Activated naive CD8-positive, alpha-beta T cell treated with anti-CD3 and anti-CD28 coated beads for 36 hours (primary cell): Measurements from ENCODE around the gene SLC19A1. TPM values are rescaled to one million over a fixed set of nuclear protein-coding genes. Genes with fewer than 3 reads are reported as not detected.

Source experiments
- DNase-seq: peaks from one replicate; pipeline ENCODE4 v3.0.0; 2021
- H3K27ac Mint-ChIP-seq: one replicate; pipeline ENCODE4 v1.8.0; 2022; ENCODE audit warnings: mild to moderate bottlenecking, moderate library complexity, mixed read lengths
- H3K27me3 Mint-ChIP-seq: one replicate; pipeline ENCODE4 v1.8.0; 2022; ENCODE audit warnings: mild to moderate bottlenecking, mixed read lengths
- H3K36me3 Mint-ChIP-seq: one replicate; pipeline ENCODE4 v1.8.0; 2021; ENCODE audit warnings: mild to moderate bottlenecking, mixed read lengths
- H3K4me1 Mint-ChIP-seq: one replicate; pipeline ENCODE4 v1.8.0; 2021; ENCODE audit warnings: mixed read lengths
- H3K4me3 Mint-ChIP-seq: one replicate; pipeline ENCODE4 v1.8.0; 2022; ENCODE audit warnings: mild to moderate bottlenecking, moderate library complexity, mixed read lengths
- H3K9me3 Mint-ChIP-seq: one replicate; pipeline ENCODE4 v1.8.0; 2022; ENCODE audit warnings: mixed read lengths
- total RNA-seq, 2 experiments: library from RNA; stranded (reverse); gene quantifications; one replicate each; pipeline ENCODE4 v1.2.3, GENCODE V29; 2021

SLC19A1 gene
- total RNA-seq: 10 to 100 TPM; 63.2 to 64.0 TPM

GRCh38 chr21:45542242-45542666 lies at the start of gene SLC19A1:
SLC19A1 (minus strand) TSS chr21:45542440; CDS start chr21:45537959, 4,481 bp downstream.
- Mint-ChIP-seq H3K4me3 (peak within 1 kb of the TSS; percentile 83), H3K9me3 (no peaks in the 10 kb centered on the region), H3K27me3 (no peaks in the 10 kb centered on the region), H3K36me3 (peaks cover 19% of the 10 kb centered on the region), H3K4me1 (peaks cover 13% of the 10 kb centered on the region), H3K27ac (peak within 1 kb of the TSS; percentile 85)
- peak; percentile 84 for DNase-seq

DNA sequence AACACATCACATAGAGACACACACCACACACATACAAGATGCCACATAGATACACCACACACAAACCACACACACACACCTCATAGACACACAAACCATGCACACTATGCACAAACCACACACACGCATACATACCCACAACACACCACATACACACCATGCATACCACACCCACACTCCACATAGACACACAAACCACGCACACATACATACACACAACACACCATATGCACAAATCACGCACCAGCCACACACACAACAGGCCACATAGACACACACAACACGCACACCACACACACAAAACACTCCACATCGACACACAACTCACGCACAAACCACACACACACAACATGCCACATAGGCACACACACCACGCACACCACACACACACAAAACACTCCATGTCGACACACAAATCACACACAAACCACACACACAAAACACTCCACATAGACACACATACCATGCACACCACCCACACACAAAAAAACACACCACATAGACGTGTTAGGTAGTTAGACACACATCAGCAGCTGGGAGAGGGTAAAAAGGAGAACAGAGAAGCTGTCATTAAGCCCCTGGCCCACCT lies 49.5 kb upstream of the SLC19A1 start:
- DNase-seq: no peak
- H3K27ac Mint-ChIP-seq: no peak overlapping the region

GRCh38 chr21:45590726-45591618 lies 48.7 kb upstream of the SLC19A1 start:
- Mint-ChIP-seq H3K4me1 (peaks cover 19% of the 10 kb centered on the region), H3K27ac (no peak overlapping the region), H3K4me3 (no peak overlapping the region), H3K9me3 (peaks cover 19% of the 10 kb centered on the region), H3K27me3 (peaks cover 20% of the 10 kb centered on the region), H3K36me3 (peaks cover 6% of the 10 kb centered on the region)
- DNase-seq: peak; percentile 71

More for the DNA sequence above, 49.5 kb upstream of the SLC19A1 start:
- Mint-ChIP-seq H3K9me3 (peaks cover 14% of the 10 kb centered on the region), H3K27me3 (peaks cover 16% of the 10 kb centered on the region), H3K4me3 (no peak overlapping the region), H3K4me1 (peaks cover 23% of the 10 kb centered on the region), H3K36me3 (peaks cover 6% of the 10 kb centered on the region)

GRCh38 chr21:45590246-45590725 lies 48.0 kb upstream of the SLC19A1 start:
- peaks cover 8% of the 10 kb centered on the region for H3K36me3 Mint-ChIP-seq
- peak; percentile 74 for DNase-seq
- H3K27ac Mint-ChIP-seq: no peak overlapping the region
- H3K4me1 Mint-ChIP-seq: peaks cover 19% of the 10 kb centered on the region
- H3K9me3 Mint-ChIP-seq: peaks cover 19% of the 10 kb centered on the region
- no peak overlapping the region for H3K4me3 Mint-ChIP-seq
- peaks cover 20% of the 10 kb centered on the region for H3K27me3 Mint-ChIP-seq

DNA sequence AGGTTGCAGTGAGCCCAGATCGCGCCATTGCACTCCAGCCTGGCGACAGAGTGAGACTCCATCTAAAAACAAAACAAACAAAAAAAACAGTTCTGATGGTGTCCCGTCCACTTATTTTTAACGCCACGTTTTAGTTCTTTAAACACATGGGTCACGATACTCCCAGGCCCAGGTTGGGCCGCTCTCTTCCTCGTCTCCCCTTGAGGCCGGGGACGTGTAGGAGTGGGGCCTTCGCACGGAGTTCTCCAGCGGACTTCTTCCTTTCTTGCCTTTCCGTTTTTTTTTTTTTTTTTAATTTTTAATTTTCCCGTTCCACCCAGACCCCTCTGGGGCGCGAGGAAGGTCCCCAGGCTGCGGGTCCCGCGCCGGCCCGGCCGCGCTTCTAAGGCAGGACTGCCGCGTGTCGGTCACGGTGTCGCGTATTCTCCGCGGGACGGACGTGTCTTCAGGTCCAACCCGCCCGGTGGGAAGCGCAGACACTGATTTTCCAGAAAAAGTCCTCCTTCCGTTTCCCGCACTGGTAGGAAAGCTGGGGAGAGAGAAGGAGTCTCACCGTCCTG lies 47.5 kb upstream of the SLC19A1 start:
- Mint-ChIP-seq H3K4me1 (peaks cover 19% of the 10 kb centered on the region), H3K27me3 (peaks cover 20% of the 10 kb centered on the region), H3K27ac (no peak overlapping the region), H3K36me3 (peaks cover 8% of the 10 kb centered on the region), H3K4me3 (no peak overlapping the region), H3K9me3 (peaks cover 19% of the 10 kb centered on the region)
- no peak for DNase-seq

DNA sequence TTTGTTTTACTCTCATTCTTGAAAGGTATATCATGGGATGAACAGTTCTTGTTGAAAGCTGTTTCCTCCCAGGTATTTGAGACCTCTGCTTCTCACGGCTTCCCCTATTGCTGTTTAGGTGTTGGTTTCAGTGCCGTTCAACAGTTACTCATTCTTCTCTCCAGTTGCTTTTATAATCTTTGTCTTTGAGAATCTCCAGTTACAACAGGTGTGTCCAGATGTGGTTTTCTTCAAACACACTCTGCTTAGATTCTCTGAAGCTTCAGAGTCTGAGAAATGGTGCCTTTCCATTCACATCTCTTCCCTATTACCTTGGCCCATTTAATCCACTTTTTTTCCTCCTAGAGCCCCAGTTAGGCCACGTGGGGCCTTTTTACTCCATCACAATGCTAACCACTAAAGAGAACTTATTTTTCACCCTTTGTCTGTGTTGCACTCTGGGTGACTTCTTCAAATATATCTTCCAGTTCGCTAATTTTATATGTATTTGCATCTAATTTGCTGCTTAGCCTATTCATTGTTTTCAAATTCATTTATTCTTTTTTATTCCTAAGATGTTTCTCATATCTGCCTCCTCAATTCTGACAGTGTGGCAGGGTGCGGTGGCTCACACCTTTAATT lies 46.7 kb upstream of the SLC19A1 start:
- Mint-ChIP-seq H3K4me1 (peaks cover 18% of the 10 kb centered on the region), H3K4me3 (no peak overlapping the region), H3K36me3 (peaks cover 8% of the 10 kb centered on the region), H3K27ac (no peak overlapping the region), H3K27me3 (peaks cover 20% of the 10 kb centered on the region), H3K9me3 (peaks cover 19% of the 10 kb centered on the region)
- DNase-seq: no peak

- no peak overlapping the region for H3K27ac Mint-ChIP-seq
- DNase-seq: no peak
- H3K9me3 Mint-ChIP-seq: peaks cover 19% of the 10 kb centered on the region
- peaks cover 14% of the 10 kb centered on the region for H3K4me1 Mint-ChIP-seq
- H3K27me3 Mint-ChIP-seq: peaks cover 20% of the 10 kb centered on the region
- H3K36me3 Mint-ChIP-seq: peaks cover 8% of the 10 kb centered on the region
- H3K4me3 Mint-ChIP-seq: no peak overlapping the region
These were observed 46.0 kb upstream of the SLC19A1 start for GRCh38 chr21:45588086-45588825.

- Mint-ChIP-seq H3K4me1 (peaks cover 8% of the 10 kb centered on the region), H3K36me3 (peaks cover 8% of the 10 kb centered on the region), H3K4me3 (no peak overlapping the region), H3K27me3 (peaks cover 23% of the 10 kb centered on the region), H3K9me3 (peaks cover 24% of the 10 kb centered on the region), H3K27ac (no peak overlapping the region)
- DNase-seq: no peak
These were observed 44.1 kb upstream of the SLC19A1 start for GRCh38 chr21:45586289-45586858.

GRCh38 chr21:45584786-45585185 lies 42.5 kb upstream of the SLC19A1 start:
- Mint-ChIP-seq H3K27ac (no peak overlapping the region), H3K4me1 (peaks cover 8% of the 10 kb centered on the region), H3K9me3 (peaks cover 24% of the 10 kb centered on the region), H3K27me3 (peaks cover 23% of the 10 kb centered on the region), H3K36me3 (peaks cover 8% of the 10 kb centered on the region), H3K4me3 (no peak overlapping the region)
- no peak for DNase-seq

DNA sequence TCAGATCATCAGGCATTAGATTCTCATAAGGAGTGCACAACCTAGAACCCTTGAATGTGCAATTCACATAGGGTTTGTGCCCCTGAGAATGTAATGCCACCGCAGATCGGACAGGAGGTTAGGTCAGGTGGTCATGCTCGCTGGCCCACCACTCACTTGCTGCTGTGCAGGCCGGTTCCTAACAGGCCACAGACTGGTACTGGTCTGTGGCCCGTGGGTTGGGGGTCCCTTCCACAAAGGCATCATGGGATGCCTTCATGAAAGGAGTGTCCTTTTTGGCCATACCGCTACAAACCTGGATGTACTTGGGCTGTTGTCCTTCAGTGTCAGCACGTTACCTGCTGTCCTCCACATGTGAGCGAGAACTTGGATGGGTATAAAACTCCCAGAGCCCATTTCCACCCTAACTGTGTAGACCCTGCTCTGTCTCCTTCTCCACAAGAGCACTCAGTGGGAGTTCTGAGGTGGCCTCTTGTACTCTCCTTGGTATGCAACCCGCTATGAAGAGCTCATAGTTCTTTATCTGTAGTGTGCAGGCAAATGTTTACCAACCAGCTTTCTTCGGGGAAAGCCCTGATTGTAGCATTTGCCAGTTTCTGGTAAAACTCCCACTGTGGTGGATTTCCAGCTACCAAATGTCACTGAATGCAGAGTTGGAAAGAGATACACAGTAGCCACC lies 41.7 kb upstream of the SLC19A1 start:
- Mint-ChIP-seq H3K4me3 (no peak overlapping the region), H3K9me3 (peaks cover 24% of the 10 kb centered on the region), H3K4me1 (peaks cover 7% of the 10 kb centered on the region), H3K36me3 (peaks cover 6% of the 10 kb centered on the region), H3K27me3 (peaks cover 21% of the 10 kb centered on the region), H3K27ac (no peak overlapping the region)
- no peak for DNase-seq

DNA sequence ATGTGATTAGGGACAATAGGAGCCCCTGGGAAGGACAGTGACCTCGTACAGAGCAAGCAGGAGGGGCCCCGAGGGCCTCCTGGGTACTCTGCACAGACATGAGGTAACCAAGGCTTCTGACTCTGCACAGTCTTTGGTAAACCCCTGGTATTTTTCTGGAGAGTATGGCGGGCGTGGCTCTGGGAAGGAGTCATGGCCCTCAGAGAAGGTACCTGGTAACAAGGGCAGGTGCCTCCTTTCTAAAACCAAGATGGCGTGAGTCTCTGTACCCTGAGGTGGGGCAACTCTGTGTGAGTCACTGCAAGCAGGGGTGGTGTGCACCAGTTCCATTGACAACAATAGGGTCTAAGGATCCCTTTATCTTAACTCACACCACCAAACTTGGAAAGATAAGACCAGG lies 39.9 kb upstream of the SLC19A1 start:
- Mint-ChIP-seq H3K27me3 (peaks cover 7% of the 10 kb centered on the region), H3K36me3 (peaks cover 2% of the 10 kb centered on the region), H3K9me3 (peaks cover 13% of the 10 kb centered on the region), H3K27ac (no peak overlapping the region), H3K4me3 (no peak overlapping the region), H3K4me1 (no peaks in the 10 kb centered on the region)
- no peak for DNase-seq

GRCh38 chr21:45581322-45581712 lies 39.1 kb upstream of the SLC19A1 start:
- Mint-ChIP-seq H3K27me3 (peaks cover 4% of the 10 kb centered on the region), H3K4me3 (no peak overlapping the region), H3K36me3 (peaks cover 2% of the 10 kb centered on the region), H3K27ac (no peak overlapping the region), H3K4me1 (no peaks in the 10 kb centered on the region), H3K9me3 (peaks cover 6% of the 10 kb centered on the region)
- DNase-seq: no peak

GRCh38 chr21:45580576-45581321 lies 38.5 kb upstream of the SLC19A1 start:
- Mint-ChIP-seq H3K4me1 (no peaks in the 10 kb centered on the region), H3K9me3 (peaks cover 5% of the 10 kb centered on the region), H3K4me3 (no peak overlapping the region), H3K36me3 (peaks cover under 1% of the 10 kb centered on the region), H3K27ac (no peak overlapping the region), H3K27me3 (peaks cover 3% of the 10 kb centered on the region)
- DNase-seq: no peak
